CD4-positive, alpha-beta T cell treated with Interleukin-15 for 1 hour (primary cell): ENCODE measurements around the gene HEMK1.

Experiments used
- DNase-seq: peaks from one replicate; pipeline ENCODE4 v3.0.0-alpha.2; 2020

Gene HEMK1

GRCh38 chr3:50575372-50575771, 6.0 kb downstream of the HEMK1 start:
- no peak for DNase-seq

- no peak for DNase-seq
Observed at GRCh38 chr3:50577348-50577747, 8.0 kb downstream of the HEMK1 start.

GRCh38 chr3:50580683-50581458, 11.5 kb downstream of the HEMK1 start:
- no peak for DNase-seq

- DNase-seq = no peak
Observed at GRCh38 chr3:50581459-50581842, 12.1 kb downstream of the HEMK1 start.

- no peak for DNase-seq
Observed at GRCh38 chr3:50582083-50582482, 12.8 kb downstream of the HEMK1 start.

GRCh38 chr3:50583897-50584296, 14.6 kb downstream of the HEMK1 start:
- DNase-seq = no peak

GRCh38 chr3:50584391-50584790, 15.1 kb downstream of the HEMK1 start:
- no peak for DNase-seq

GRCh38 chr3:50585919-50586762, 16.8 kb downstream of the HEMK1 start:
- no peak for DNase-seq

GRCh38 chr3:50586763-50587070, 17.4 kb downstream of the HEMK1 start:
- DNase-seq = no peak

- DNase-seq = no peak
Observed at GRCh38 chr3:50587373-50587772, 18.1 kb downstream of the HEMK1 start.

- DNase-seq = peak; percentile 70
Observed at GRCh38 chr3:50587806-50588758, 18.8 kb downstream of the HEMK1 start.

GRCh38 chr3:50588759-50589433, 19.6 kb downstream of the HEMK1 start:
- no peak for DNase-seq

- no peak for DNase-seq
Observed at GRCh38 chr3:50591196-50591741, 21.9 kb downstream of the HEMK1 start.

GRCh38 chr3:50592568-50592967, 23.2 kb downstream of the HEMK1 start:
- DNase-seq = peak; percentile 46

GRCh38 chr3:50594253-50594785, 25.0 kb downstream of the HEMK1 start:
- no peak for DNase-seq

GRCh38 chr3:50599115-50599715, 29.9 kb downstream of the HEMK1 start:
- DNase-seq = no peak

GRCh38 chr3:50599716-50600118, 30.4 kb downstream of the HEMK1 start:
- no peak for DNase-seq

GRCh38 chr3:50600141-50600753, 30.9 kb downstream of the HEMK1 start:
- DNase-seq = no peak

GRCh38 chr3:50600841-50601591, 31.7 kb downstream of the HEMK1 start:
- DNase-seq = peak; percentile 93

GRCh38 chr3:50602595-50603191, 33.4 kb downstream of the HEMK1 start:
- no peak for DNase-seq
